MM.1S (cell line): ENCODE results near the gene PAOX.

Experiments
- CTCF ChIP-seq: fragments of 300-600 bp; sonication (generic); IDR thresholded peaks from 2 replicates; pipeline ENCODE4 v1.5.1; 2016; ENCODE audit warnings: antibody characterized with exemption, low read length, mixed read lengths
- EZH2 ChIP-seq: fragments of 300-600 bp; sonication (generic); optimal IDR thresholded peaks from 2 replicates; pipeline ENCODE3; 2017; ENCODE audit warnings: low read depth, mild to moderate bottlenecking, antibody characterized with exemption, low read length, mixed read lengths
- EZH2phosphoT487 ChIP-seq: fragments of 300-600 bp; sonication (generic); IDR thresholded peaks from 2 replicates; pipeline ENCODE4 v1.6.1; 2018; ENCODE audit warnings: antibody characterized with exemption, low read length

- no peak for TF ChIP-seq CTCF
- no peak for TF ChIP-seq EZH2phosphoT487
- TF ChIP-seq EZH2 = no peak
Observed at GRCh38 chr10:133388236-133388972, 9.3 kb downstream of the PAOX start.
